Activated CD8-positive, alpha-beta T cell treated with anti-CD3 and anti-CD28 coated beads for 36 hours (primary cell): Measurements from ENCODE around the gene TNXB. TPM values are rescaled to one million over a fixed set of nuclear protein-coding genes. Genes with fewer than 3 reads are reported as not detected.
A peak's percentile ranks its signal among the peaks of the same experiment; 100 is the strongest.

Experiments used
- ATAC-seq: fragments of 200-7000 bp; cut with Tn5 transposase; one replicate; pipeline ENCODE4 v1.10.0; 2021; ENCODE audit warnings: mild to moderate bottlenecking, moderate library complexity
- CTCF ChIA-PET: fragments of 350-600 bp; sonication (Branson Sonifier 250); formaldehyde crosslinking; loops from one replicate; lab custom pipeline; 2021; ENCODE audit warnings: antibody characterized with exemption; lab: Charles Lee
- POLR2A ChIA-PET: fragments of 350-600 bp; sonication (Branson Sonifier 250); formaldehyde crosslinking; loops from one replicate; lab custom pipeline; 2021; ENCODE audit warnings: antibody characterized with exemption; lab: Charles Lee
- DNase-seq: peaks from one replicate; pipeline ENCODE4 v3.0.0-alpha.2; 2020
- H3K27ac Mint-ChIP-seq: one replicate; pipeline ENCODE4 v1.8.0; 2021; ENCODE audit warnings: mild to moderate bottlenecking, mixed read lengths
- H3K27me3 Mint-ChIP-seq: one replicate; pipeline ENCODE4 v1.8.0; 2021; ENCODE audit warnings: mixed read lengths
- H3K36me3 Mint-ChIP-seq: one replicate; pipeline ENCODE4 v1.8.0; 2021; ENCODE audit warnings: low read depth, mixed read lengths
- H3K4me1 Mint-ChIP-seq: one replicate; pipeline ENCODE4 v1.8.0; 2021; ENCODE audit warnings: low read depth, mixed read lengths
- H3K4me3 Mint-ChIP-seq: one replicate; pipeline ENCODE4 v1.8.0; 2021; ENCODE audit warnings: mild to moderate bottlenecking, moderate library complexity, mixed read lengths
- H3K9me3 Mint-ChIP-seq: one replicate; pipeline ENCODE4 v1.8.0; 2021; ENCODE audit warnings: mixed read lengths
- intact Hi-C: fragments of 100-400 bp; cut with micrococcal nuclease; formaldehyde crosslinking; loops from one replicate; pipeline ENCODE4 v1.10.0; 2022
- total RNA-seq, 2 experiments: library from RNA; stranded (reverse); gene quantifications; one replicate each; pipeline ENCODE4 v1.2.3, GENCODE V29; 2021
- TF ChIP-seq, protein P1 (sequence below): fragments of 200-600 bp; IDR thresholded peaks from one replicate; pipeline ENCODE4 v1.8.0; 2022; ENCODE audit warnings: antibody characterized with exemption, mild to moderate bottlenecking

Gene TNXB
- total RNA-seq, 2 experiments from 2014 or later, result 1.8 to 3.7 TPM

DNA sequence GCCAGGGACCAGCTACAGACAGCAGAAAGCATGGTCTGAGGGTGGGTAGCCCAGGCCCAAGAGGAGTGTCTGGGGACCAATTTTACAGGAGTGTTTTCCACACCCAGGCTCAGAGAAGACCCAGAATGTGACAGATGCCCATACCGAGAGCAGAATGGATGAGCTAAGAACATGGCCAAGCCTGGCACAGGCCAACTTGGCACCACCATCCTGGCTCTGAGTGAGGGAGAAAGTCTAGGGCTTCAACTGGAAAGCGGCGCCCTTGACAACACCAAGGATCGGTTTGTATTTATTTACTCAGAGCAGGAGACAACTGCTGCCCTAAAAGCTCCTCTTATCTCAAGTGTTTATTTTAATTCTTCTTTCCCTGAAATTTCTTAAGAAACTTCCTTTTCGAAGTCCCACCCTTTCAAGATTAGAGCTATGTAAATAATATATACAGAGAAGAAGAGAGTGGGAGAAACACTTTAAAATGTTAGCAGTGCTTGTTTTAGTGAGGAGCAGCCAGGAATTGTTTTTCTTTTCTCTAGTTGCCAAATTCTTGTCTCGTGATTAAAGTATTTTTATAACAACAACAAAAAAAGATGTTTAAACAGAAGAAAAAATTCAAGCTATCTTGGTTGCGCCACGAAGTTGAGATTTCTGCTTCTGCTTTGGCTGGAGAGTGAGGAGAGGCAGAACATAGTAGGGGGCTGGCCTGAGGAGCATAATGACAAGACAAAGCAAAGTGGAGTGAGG, 16.2 kb downstream of the TNXB start:
- Mint-ChIP-seq H3K9me3 (no peaks in the 10 kb centered on the region), H3K4me1 (peaks cover 2% of the 10 kb centered on the region), H3K27me3 (peaks cover 35% of the 10 kb centered on the region), H3K36me3 (no peaks in the 10 kb centered on the region), H3K27ac (no peak overlapping the region), H3K4me3 (no peak overlapping the region)
- intact Hi-C loops, result no loop called here
- TF ChIP-seq, protein P1, sequence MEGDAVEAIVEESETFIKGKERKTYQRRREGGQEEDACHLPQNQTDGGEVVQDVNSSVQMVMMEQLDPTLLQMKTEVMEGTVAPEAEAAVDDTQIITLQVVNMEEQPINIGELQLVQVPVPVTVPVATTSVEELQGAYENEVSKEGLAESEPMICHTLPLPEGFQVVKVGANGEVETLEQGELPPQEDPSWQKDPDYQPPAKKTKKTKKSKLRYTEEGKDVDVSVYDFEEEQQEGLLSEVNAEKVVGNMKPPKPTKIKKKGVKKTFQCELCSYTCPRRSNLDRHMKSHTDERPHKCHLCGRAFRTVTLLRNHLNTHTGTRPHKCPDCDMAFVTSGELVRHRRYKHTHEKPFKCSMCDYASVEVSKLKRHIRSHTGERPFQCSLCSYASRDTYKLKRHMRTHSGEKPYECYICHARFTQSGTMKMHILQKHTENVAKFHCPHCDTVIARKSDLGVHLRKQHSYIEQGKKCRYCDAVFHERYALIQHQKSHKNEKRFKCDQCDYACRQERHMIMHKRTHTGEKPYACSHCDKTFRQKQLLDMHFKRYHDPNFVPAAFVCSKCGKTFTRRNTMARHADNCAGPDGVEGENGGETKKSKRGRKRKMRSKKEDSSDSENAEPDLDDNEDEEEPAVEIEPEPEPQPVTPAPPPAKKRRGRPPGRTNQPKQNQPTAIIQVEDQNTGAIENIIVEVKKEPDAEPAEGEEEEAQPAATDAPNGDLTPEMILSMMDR, result no peak
- DNase-seq, result no peak
- no peak for ATAC-seq
- CTCF ChIA-PET, result interaction anchor here (6.5 kb wide), 1 partner anchor 26 kb away, joined by 38 read pairs; no protein-coding TSS in a partner anchor
- POLR2A ChIA-PET, result interaction anchor here (1.0 kb wide), 1 partner anchor 37 kb away, joined by 3 read pairs; the partner anchor contains the start of gene FKBPL

GRCh38 chr6:32089082-32089828, 19.9 kb downstream of the TNXB start:
- ATAC-seq, result no peak
- peaks cover 27% of the 10 kb centered on the region for H3K27me3 Mint-ChIP-seq
- ChIA-PET CTCF (interaction anchor here (0.6 to 6.5 kb wide), 2 partner anchors 29 to 43 kb away, joined by 3 to 38 read pairs; no protein-coding TSS in a partner anchor), POLR2A (interaction anchor here (0.7 kb wide), 1 partner anchor 15 kb away, joined by 3 read pairs; no protein-coding TSS in a partner anchor)
- H3K27ac Mint-ChIP-seq, result no peak overlapping the region
- no peaks in the 10 kb centered on the region for H3K36me3 Mint-ChIP-seq
- intact Hi-C loops, result no loop called here
- no peak overlapping the region for H3K4me3 Mint-ChIP-seq
- peaks cover 11% of the 10 kb centered on the region for H3K4me1 Mint-ChIP-seq
- no peaks in the 10 kb centered on the region for H3K9me3 Mint-ChIP-seq
- TF ChIP-seq, protein P1, result no peak
- DNase-seq, result no peak

DNA sequence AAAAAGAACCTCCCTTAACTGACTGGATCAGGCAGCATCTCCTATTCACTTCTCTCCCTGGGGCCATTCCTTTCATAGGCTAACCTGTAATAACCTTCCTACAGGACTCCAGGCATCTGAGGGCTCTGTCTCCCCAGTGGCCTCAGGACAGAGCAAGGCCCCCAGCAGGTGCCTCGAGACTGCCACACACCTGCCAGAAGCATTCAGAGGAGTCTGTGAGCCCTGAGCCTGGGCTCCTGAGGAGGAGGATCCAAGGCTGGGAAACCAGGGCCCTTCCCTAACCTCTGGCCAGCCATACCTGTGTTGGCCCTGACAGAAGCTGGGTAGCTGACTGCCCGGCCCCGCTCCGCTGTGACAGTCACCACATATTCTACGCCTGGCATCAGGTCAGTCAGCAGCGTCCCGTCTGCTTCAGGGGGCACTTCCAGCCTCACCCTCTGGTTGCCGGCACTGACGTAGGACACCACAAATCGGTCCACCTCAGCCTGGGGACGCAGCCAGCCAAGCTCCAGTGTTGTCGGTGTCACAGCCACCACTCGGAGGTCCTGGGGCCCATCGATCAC, 20.6 kb downstream of the TNXB start:
- no peaks in the 10 kb centered on the region for H3K36me3 Mint-ChIP-seq
- H3K27ac Mint-ChIP-seq, result no peak overlapping the region
- H3K4me3 Mint-ChIP-seq, result no peak overlapping the region
- peaks cover 30% of the 10 kb centered on the region for H3K27me3 Mint-ChIP-seq
- CTCF ChIA-PET, result interaction anchor here (1.0 to 6.5 kb wide), 4 partner anchors 16 to 166 kb away, joined by 3 to 38 read pairs (median 4); no protein-coding TSS in a partner anchor
- TF ChIP-seq, protein P1, result no peak
- intact Hi-C loops, result no loop called here
- H3K9me3 Mint-ChIP-seq, result no peaks in the 10 kb centered on the region
- DNase-seq (no peak), ATAC-seq (no peak)
- peaks cover 11% of the 10 kb centered on the region for H3K4me1 Mint-ChIP-seq
- POLR2A ChIA-PET, result interaction anchor here (0.7 kb wide), 1 partner anchor 524 kb away, joined by 3 read pairs; no protein-coding TSS in a partner anchor

GRCh38 chr6:32087574-32088486, 21.3 kb downstream of the TNXB start:
- no peak overlapping the region for H3K4me3 Mint-ChIP-seq
- peak; percentile 88 for DNase-seq
- H3K9me3 Mint-ChIP-seq, result no peaks in the 10 kb centered on the region
- no peak overlapping the region for H3K27ac Mint-ChIP-seq
- TF ChIP-seq, protein P1, result peak; percentile 68
- CTCF ChIA-PET, result interaction anchor here (1.0 to 1.5 kb wide), 4 partner anchors 16 to 167 kb away, joined by 3 to 4 read pairs (median 3); no protein-coding TSS in a partner anchor
- peak; percentile 91 for ATAC-seq
- no peaks in the 10 kb centered on the region for H3K36me3 Mint-ChIP-seq
- H3K27me3 Mint-ChIP-seq, result peaks cover 30% of the 10 kb centered on the region
- POLR2A ChIA-PET, result interaction anchor here (0.7 kb wide), 1 partner anchor 523 kb away, joined by 3 read pairs; no protein-coding TSS in a partner anchor
- peaks cover 11% of the 10 kb centered on the region for H3K4me1 Mint-ChIP-seq
- intact Hi-C loops, result no loop called here
